ENCODE results near the gene RNF141. TPM values are rescaled to one million over a fixed set of nuclear protein-coding genes. Genes with fewer than 3 reads are reported as not detected.

RNF141 gene
- total RNA-seq, 2 experiments from 2014 or later = 8.2 to 20.1 TPM

GRCh38 chr11:10565493-10565892, 24.5 kb upstream of the RNF141 start:
- intact Hi-C loops (cut with micrococcal nuclease; ENCODE audit: unreplicated experiment) = no loop called here
- H3K4me1 ChIP-seq (ENCODE audit: insufficient read depth, low read length, poor library complexity, severe bottlenecking) = no peaks in the 10 kb centered on the region

GRCh38 chr11:10564696-10565318, 23.8 kb upstream of the RNF141 start:
- CTCF ChIA-PET (ENCODE audit: unreplicated experiment) = no interaction called here
- H3K27ac ChIP-seq (ENCODE audit: low read depth, low read length, poor library complexity, severe bottlenecking) = no peak overlapping the region
- no peaks in the 10 kb centered on the region for H4K20me1 ChIP-seq (ENCODE audit: insufficient read depth, low read length)
- H3K4me1 ChIP-seq (ENCODE audit: insufficient read depth, low read length, poor library complexity, severe bottlenecking) = no peaks in the 10 kb centered on the region
- no peaks in the 10 kb centered on the region for H3K79me2 ChIP-seq (ENCODE audit: insufficient read depth, low read depth, low read length)
- no peaks in the 10 kb centered on the region for H3K9me2 ChIP-seq (ENCODE audit: insufficient read depth, low read length)
- intact Hi-C loops (cut with micrococcal nuclease; ENCODE audit: unreplicated experiment) = no loop called here
- POLR2A ChIA-PET = no interaction called here
- H3K4me2 ChIP-seq (ENCODE audit: low read length) = no peak overlapping the region
- BruUV-seq (replicated peaks) = no TSS peak
- H3K9me3 ChIP-seq (ENCODE audit: low read length) = no peaks in the 10 kb centered on the region
- TF ChIP-seq CTCF (conservative IDR thresholded peaks at IDR 0.05; ENCODE audit: low read length) (peak; percentile 26; the same call in 1 of the 2 replicates), EZH2phosphoT487 (IDR thresholded peaks at IDR 0.05; ENCODE audit: borderline replicate concordance, low read depth, low read length) (no peak)
- H3K36me3 ChIP-seq (ENCODE audit: insufficient read depth, low read length) = no peaks in the 10 kb centered on the region
- no peak for DNase-seq (ENCODE audit: low spot score)
- H2AFZ ChIP-seq (ENCODE audit: low read length) = no peak overlapping the region
- no peak overlapping the region for H3K4me3 ChIP-seq (ENCODE audit: low read depth, low read length, poor library complexity, severe bottlenecking)

More at GRCh38 chr11:10565493-10565892, 24.5 kb upstream of the RNF141 start:
- Histone ChIP-seq H3K9me3 (ENCODE audit: low read length) (no peaks in the 10 kb centered on the region), H3K9me2 (ENCODE audit: insufficient read depth, low read length) (no peaks in the 10 kb centered on the region), H3K4me2 (ENCODE audit: low read length) (no peak overlapping the region), H3K36me3 (ENCODE audit: insufficient read depth, low read length) (no peaks in the 10 kb centered on the region), H3K79me2 (ENCODE audit: insufficient read depth, low read depth, low read length) (no peaks in the 10 kb centered on the region), H2AFZ (ENCODE audit: low read length) (no peak overlapping the region), H3K4me3 (ENCODE audit: low read depth, low read length, poor library complexity, severe bottlenecking) (no peak overlapping the region), H4K20me1 (ENCODE audit: insufficient read depth, low read length) (no peaks in the 10 kb centered on the region), H3K27ac (ENCODE audit: low read depth, low read length, poor library complexity, severe bottlenecking) (no peak overlapping the region)
- BruUV-seq (replicated peaks) = no TSS peak
- no peak for TF ChIP-seq EZH2phosphoT487 (IDR thresholded peaks at IDR 0.05; ENCODE audit: borderline replicate concordance, low read depth, low read length)
- no peak for TF ChIP-seq CTCF (conservative IDR thresholded peaks at IDR 0.05; ENCODE audit: low read length)
- CTCF ChIA-PET (ENCODE audit: unreplicated experiment) = no interaction called here
- DNase-seq (ENCODE audit: low spot score) = no peak
- POLR2A ChIA-PET = interaction anchor here (0.6 kb wide), 1 partner anchor 9 kb away, joined by 3 read pairs; no protein-coding TSS in a partner anchor

GRCh38 chr11:10564030-10564429, 23.0 kb upstream of the RNF141 start:
- Histone ChIP-seq H3K79me2 (ENCODE audit: insufficient read depth, low read depth, low read length) (no peaks in the 10 kb centered on the region), H2AFZ (ENCODE audit: low read length) (no peak overlapping the region), H3K27ac (ENCODE audit: low read depth, low read length, poor library complexity, severe bottlenecking) (no peak overlapping the region), H3K9me3 (ENCODE audit: low read length) (no peaks in the 10 kb centered on the region), H4K20me1 (ENCODE audit: insufficient read depth, low read length) (no peaks in the 10 kb centered on the region), H3K36me3 (ENCODE audit: insufficient read depth, low read length) (no peaks in the 10 kb centered on the region), H3K4me3 (ENCODE audit: low read depth, low read length, poor library complexity, severe bottlenecking) (no peak overlapping the region), H3K4me2 (ENCODE audit: low read length) (no peak overlapping the region), H3K4me1 (ENCODE audit: insufficient read depth, low read length, poor library complexity, severe bottlenecking) (no peaks in the 10 kb centered on the region), H3K9me2 (ENCODE audit: insufficient read depth, low read length) (no peaks in the 10 kb centered on the region)
- intact Hi-C loops (cut with micrococcal nuclease; ENCODE audit: unreplicated experiment) = no loop called here
- ChIA-PET CTCF (ENCODE audit: unreplicated experiment) (no interaction called here), POLR2A (no interaction called here)
- no peak for DNase-seq (ENCODE audit: low spot score)
- BruUV-seq (replicated peaks) = no TSS peak
- TF ChIP-seq CTCF (conservative IDR thresholded peaks at IDR 0.05; ENCODE audit: low read length) = no peak
- TF ChIP-seq EZH2phosphoT487 (IDR thresholded peaks at IDR 0.05; ENCODE audit: borderline replicate concordance, low read depth, low read length) = no peak
